ENCODE data around the gene C6orf132.

Gene C6orf132

GRCh38 chr6:42068173-42068572 lies 74.2 kb downstream of the C6orf132 start:
- no peak for TF ChIP-seq EZH2phosphoT487 (IDR thresholded peaks at IDR 0.05; ENCODE audit: low read depth)
- TF ChIP-seq CTCF (IDR thresholded peaks at IDR 0.05; ENCODE audit: low read depth, low read length), result no peak
- Histone ChIP-seq H3K36me3 (replicated peaks; ENCODE audit: low read depth, low read length) (peaks cover 39% of the 10 kb centered on the region), H3K4me1 (ENCODE audit: low read length) (no peaks in the 10 kb centered on the region)

GRCh38 chr6:42066156-42066675 lies 76.2 kb downstream of the C6orf132 start:
- no peak overlapping the region for H3K27ac ChIP-seq (ENCODE audit: low read length)
- H3K4me3 ChIP-seq (ENCODE audit: low read length), result no peak overlapping the region
- H3K27me3 ChIP-seq (ENCODE audit: low read depth, low read length), result no peaks in the 10 kb centered on the region
- no peak overlapping the region for H2AFZ ChIP-seq (ENCODE audit: low read depth, low read length)
- H3K9ac ChIP-seq (ENCODE audit: low read length), result no peak overlapping the region
- H3K4me2 ChIP-seq (ENCODE audit: low read length), result no peak overlapping the region
- peaks cover 39% of the 10 kb centered on the region for H3K36me3 ChIP-seq (replicated peaks; ENCODE audit: low read depth, low read length)
- H3K79me2 ChIP-seq (ENCODE audit: low read length), result no peaks in the 10 kb centered on the region
- no peaks in the 10 kb centered on the region for H3K4me1 ChIP-seq (ENCODE audit: low read length)
- TF ChIP-seq CTCF (IDR thresholded peaks at IDR 0.05; ENCODE audit: low read depth, low read length), result no peak
- TF ChIP-seq EZH2phosphoT487 (IDR thresholded peaks at IDR 0.05; ENCODE audit: low read depth), result no peak
- no peaks in the 10 kb centered on the region for H3K9me3 ChIP-seq (ENCODE audit: insufficient read depth, low read length)
- no peaks in the 10 kb centered on the region for H4K20me1 ChIP-seq (ENCODE audit: insufficient read depth, low read length)

More at GRCh38 chr6:42068173-42068572, 74.2 kb downstream of the C6orf132 start:
- Histone ChIP-seq H2AFZ (ENCODE audit: low read depth, low read length) (no peak overlapping the region), H3K4me2 (ENCODE audit: low read length) (no peak overlapping the region), H4K20me1 (ENCODE audit: insufficient read depth, low read length) (no peaks in the 10 kb centered on the region), H3K79me2 (ENCODE audit: low read length) (no peaks in the 10 kb centered on the region), H3K4me3 (ENCODE audit: low read length) (no peak overlapping the region), H3K9ac (ENCODE audit: low read length) (no peak overlapping the region), H3K27me3 (ENCODE audit: low read depth, low read length) (no peaks in the 10 kb centered on the region), H3K9me3 (ENCODE audit: insufficient read depth, low read length) (no peaks in the 10 kb centered on the region), H3K27ac (ENCODE audit: low read length) (no peak overlapping the region)

- Histone ChIP-seq H3K4me1 (ENCODE audit: low read length) (0 out of 2 replicates have a peak, but pooled peaks cover 5% of the 10 kb centered on the region), H3K4me2 (ENCODE audit: low read length) (no peak overlapping the region), H3K36me3 (replicated peaks; ENCODE audit: low read depth, low read length) (peaks cover 54% of the 10 kb centered on the region)
These were observed 82.7 kb downstream of the C6orf132 start for GRCh38 chr6:42059743-42060142.

GRCh38 chr6:42053601-42054000 lies 88.8 kb downstream of the C6orf132 start:
- H3K4me1 ChIP-seq (ENCODE audit: low read length), result peaks cover 18% of the 10 kb centered on the region
- no peaks in the 10 kb centered on the region for H3K9me3 ChIP-seq (ENCODE audit: insufficient read depth, low read length)
- no peak overlapping the region for H3K4me3 ChIP-seq (ENCODE audit: low read length)
- H2AFZ ChIP-seq (ENCODE audit: low read depth, low read length), result no peak overlapping the region
- H3K27ac ChIP-seq (ENCODE audit: low read length), result no peak overlapping the region
- H3K36me3 ChIP-seq (replicated peaks; ENCODE audit: low read depth, low read length), result peaks cover 40% of the 10 kb centered on the region
- H3K4me2 ChIP-seq (ENCODE audit: low read length), result no peak overlapping the region
- peaks cover 10% of the 10 kb centered on the region for H3K79me2 ChIP-seq (ENCODE audit: low read length)
- H3K9ac ChIP-seq (ENCODE audit: low read length), result no peak overlapping the region
- H3K27me3 ChIP-seq (ENCODE audit: low read depth, low read length), result peaks cover 2% of the 10 kb centered on the region; the same call in 1 of the 2 replicates
- no peak for TF ChIP-seq EZH2phosphoT487 (IDR thresholded peaks at IDR 0.05; ENCODE audit: low read depth)
- no peak for TF ChIP-seq CTCF (IDR thresholded peaks at IDR 0.05; ENCODE audit: low read depth, low read length)
- H4K20me1 ChIP-seq (ENCODE audit: insufficient read depth, low read length), result no peaks in the 10 kb centered on the region

More at GRCh38 chr6:42059743-42060142, 82.7 kb downstream of the C6orf132 start:
- Histone ChIP-seq H3K9me3 (ENCODE audit: insufficient read depth, low read length) (no peaks in the 10 kb centered on the region), H3K79me2 (ENCODE audit: low read length) (no peaks in the 10 kb centered on the region), H3K4me3 (ENCODE audit: low read length) (no peak overlapping the region), H3K27ac (ENCODE audit: low read length) (no peak overlapping the region), H3K27me3 (ENCODE audit: low read depth, low read length) (no peaks in the 10 kb centered on the region), H4K20me1 (ENCODE audit: insufficient read depth, low read length) (no peaks in the 10 kb centered on the region), H3K9ac (ENCODE audit: low read length) (no peak overlapping the region), H2AFZ (ENCODE audit: low read depth, low read length) (no peak overlapping the region)
- TF ChIP-seq CTCF (IDR thresholded peaks at IDR 0.05; ENCODE audit: low read depth, low read length) (no peak), EZH2phosphoT487 (IDR thresholded peaks at IDR 0.05; ENCODE audit: low read depth) (no peak)
